Measurements from ENCODE around the gene BLOC1S6. TPM values are rescaled to one million over a fixed set of nuclear protein-coding genes. Genes with fewer than 3 reads are reported as not detected.

The BLOC1S6 gene, protein sequence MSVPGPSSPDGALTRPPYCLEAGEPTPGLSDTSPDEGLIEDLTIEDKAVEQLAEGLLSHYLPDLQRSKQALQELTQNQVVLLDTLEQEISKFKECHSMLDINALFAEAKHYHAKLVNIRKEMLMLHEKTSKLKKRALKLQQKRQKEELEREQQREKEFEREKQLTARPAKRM
- 49.0 and 75.2 TPM in 2 replicates for total RNA-seq

DNA sequence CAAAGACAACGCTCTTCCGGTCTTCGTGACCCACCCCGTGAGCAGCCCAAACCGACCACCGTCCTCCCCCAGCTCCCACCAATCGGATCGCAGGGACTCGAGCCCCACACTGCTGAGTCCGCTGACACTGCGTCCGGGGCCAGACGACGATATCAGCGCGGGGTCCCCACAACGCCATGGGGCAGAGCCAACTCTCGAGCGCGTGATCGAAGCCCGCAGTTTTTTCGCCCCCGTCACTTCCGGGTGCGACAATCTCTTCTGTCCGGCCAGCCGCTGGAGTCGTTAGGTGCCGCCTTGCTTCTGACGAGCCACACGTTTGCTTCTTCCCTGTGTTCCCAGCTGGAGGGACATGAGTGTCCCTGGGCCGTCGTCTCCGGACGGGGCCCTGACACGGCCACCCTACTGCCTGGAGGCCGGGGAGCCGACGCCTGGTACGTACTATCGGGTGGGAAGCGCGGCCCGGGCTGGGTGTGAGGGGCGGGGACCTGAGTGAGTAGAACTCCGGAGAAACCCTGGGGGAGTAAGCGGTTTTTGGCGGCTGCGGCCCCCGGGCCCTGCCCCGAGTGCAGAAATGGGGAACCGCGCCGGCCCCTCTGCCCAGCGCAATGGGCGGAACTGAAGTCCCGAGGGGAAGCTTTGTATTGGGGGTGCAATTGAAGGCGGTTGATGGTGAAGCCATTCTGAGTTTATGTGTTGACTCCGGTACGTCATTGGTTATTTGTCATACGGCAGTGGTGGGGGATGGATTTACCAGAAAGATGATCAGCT lies at the start of gene BLOC1S6:
Gene BLOC1S6, plus strand, starts transcription at position 285 of the 768 bp plus-strand sequence. Its CDS starts 65 bp downstream, at position 350.

GRCh38 chr15:45634432-45635190 lies 47.4 kb downstream of the BLOC1S6 start, which contains the start of gene SQOR:
TSS of gene SQOR (plus strand) at chr15:45635029. CDS start at chr15:45658924, 23,895 bp downstream.

Small RNAs within 50 kb of the gene (small RNA-seq; reads per million reads assigned to genes)
- gene DPPA5P2 (ENCODE audit: low replicate concordance) (not detected), gene RF00019 (ENCODE audit: low replicate concordance) (not detected)

Other genes with a start within 250 kb of the BLOC1S6 start
- gene GATM, start 208.8 kb upstream of the BLOC1S6 start, total RNA-seq, result 0.29 and 0.88 TPM in 2 replicates
- 9.8 and 11.6 TPM in 2 replicates for gene SLC30A4, start 64.6 kb upstream of the BLOC1S6 start, total RNA-seq
- 86.5 and 90.4 TPM in 2 replicates for gene SQOR, start 47.6 kb downstream of the BLOC1S6 start, total RNA-seq